GM19468 (cell line): ENCODE measurements around the gene DCAF10.
"Not testable (repeated sequence)": the region's sequence is repeated elsewhere in the genome, so short reads cannot be mapped to it uniquely, and the experiment has no call there.

Experiments used
- ATAC-seq: cut with Tn5 transposase; IDR thresholded peaks from one replicate; pipeline ENCODE4 v1.9.1; 2021; ENCODE audit warnings: mild to moderate bottlenecking, moderate library complexity, moderate number of reproducible peaks; ENCODE audit not compliant: unreplicated experiment; ENCODE audit errors: extremely low read depth

Gene DCAF10, protein sequence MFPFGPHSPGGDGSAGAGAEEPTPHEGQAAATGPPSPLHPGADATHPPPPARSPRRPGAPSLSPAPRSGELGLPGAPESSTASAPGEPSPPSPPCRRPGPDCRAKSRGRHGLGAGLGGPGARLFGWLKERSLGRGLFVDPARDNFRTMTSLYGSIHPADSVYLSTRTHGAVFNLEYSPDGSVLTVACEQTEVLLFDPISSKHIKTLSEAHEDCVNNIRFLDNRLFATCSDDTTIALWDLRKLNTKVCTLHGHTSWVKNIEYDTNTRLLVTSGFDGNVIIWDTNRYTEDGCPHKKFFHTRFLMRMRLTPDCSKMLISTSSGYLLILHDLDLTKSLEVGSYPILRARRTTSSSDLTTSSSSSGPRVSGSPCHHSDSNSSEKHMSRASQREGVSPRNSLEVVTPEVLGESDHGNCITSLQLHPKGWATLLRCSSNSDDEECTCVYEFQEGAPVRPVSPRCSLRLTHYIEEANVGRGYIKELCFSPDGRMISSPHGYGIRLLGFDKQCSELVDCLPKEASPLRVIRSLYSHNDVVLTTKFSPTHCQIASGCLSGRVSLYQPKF

DNA sequence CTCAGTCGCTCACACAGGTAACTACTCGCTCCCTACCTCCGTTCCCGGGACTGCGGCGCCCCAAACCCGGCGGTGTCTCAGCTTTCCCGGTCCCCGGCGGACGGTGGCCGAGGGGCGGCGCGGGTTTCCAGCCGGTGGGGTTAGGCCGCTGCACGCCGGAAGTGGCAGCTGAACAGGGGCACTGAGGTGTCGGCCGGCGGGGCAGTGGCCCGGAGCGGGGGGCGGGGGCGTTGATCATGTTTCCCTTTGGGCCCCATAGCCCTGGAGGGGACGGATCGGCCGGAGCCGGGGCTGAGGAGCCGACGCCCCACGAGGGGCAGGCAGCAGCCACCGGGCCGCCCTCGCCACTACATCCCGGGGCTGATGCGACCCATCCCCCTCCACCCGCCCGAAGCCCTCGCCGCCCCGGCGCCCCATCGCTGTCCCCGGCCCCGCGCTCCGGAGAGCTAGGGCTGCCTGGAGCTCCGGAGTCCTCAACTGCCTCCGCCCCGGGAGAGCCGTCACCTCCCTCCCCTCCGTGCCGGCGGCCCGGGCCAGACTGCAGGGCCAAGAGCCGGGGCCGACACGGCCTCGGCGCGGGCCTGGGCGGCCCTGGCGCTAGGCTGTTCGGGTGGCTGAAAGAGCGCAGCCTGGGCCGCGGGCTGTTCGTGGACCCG lies at the start of gene DCAF10:
DCAF10 (plus strand) TSS at position 167 of the 656 bp plus-strand sequence; CDS start at position 237, 70 bp downstream.
- ATAC-seq: peak; percentile 38

DNA sequence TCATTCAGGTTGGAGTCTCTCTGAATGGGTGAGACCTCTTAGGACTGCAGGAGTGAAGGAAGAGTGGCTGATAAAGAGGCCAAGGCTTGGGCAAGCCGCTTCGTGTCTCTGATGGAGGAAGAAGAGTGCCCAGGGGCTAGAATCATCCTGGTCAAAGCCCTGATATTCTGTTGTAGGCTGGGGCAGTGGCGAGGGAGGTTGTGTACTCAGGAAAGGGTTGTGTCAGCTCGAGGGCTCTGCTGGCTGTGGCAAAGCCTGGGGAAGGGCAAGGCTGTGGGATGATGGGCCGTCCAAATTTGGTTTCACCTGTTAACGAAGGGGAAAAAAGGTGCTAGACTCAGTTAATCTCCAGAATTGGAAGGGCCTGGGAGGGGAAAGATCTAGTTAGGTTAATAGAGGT lies 49.4 kb upstream of the DCAF10 start:
- no peak for ATAC-seq

DNA sequence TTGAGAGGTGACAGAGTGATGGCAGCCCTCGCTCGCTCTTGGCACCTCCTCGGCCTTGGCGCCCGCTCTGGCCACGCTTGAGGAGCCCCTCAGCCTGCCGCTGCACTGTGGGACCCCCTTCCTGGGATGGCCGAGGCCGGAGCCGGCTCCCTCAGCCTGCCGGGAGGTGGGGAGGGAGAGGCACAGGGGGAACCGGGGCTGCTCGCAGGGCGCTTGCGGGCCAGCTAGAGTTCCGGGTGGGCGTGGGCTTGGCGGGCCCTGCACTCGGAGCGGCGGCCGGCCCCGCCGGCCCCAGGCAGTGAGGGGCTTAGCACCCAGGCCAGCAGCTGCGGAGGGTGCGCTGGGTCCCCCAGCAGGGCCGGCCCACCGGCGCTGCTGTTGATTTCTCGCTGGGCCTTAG lies 48.9 kb upstream of the DCAF10 start:
- not testable (repeated sequence) for ATAC-seq

DNA sequence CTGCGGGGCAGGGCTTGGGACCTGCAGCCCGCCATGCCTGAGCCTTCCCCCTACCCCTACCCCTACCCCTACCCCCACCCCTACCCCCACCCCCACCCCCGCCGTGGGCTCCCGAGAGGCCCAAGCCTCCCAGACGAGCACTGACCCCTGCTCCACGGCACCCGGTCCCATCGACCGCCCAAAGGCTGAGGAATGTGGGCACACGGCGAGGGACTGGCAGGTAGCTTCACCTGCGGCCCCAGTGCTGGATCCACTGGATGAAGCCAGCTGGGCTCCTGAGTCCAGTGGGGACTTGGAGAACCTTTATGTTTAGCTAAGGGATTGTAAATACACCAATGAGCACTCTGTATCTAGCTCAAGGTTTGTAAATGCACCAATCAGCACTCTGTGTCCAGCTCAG lies 48.5 kb upstream of the DCAF10 start:
- ATAC-seq: not testable (repeated sequence)

DNA sequence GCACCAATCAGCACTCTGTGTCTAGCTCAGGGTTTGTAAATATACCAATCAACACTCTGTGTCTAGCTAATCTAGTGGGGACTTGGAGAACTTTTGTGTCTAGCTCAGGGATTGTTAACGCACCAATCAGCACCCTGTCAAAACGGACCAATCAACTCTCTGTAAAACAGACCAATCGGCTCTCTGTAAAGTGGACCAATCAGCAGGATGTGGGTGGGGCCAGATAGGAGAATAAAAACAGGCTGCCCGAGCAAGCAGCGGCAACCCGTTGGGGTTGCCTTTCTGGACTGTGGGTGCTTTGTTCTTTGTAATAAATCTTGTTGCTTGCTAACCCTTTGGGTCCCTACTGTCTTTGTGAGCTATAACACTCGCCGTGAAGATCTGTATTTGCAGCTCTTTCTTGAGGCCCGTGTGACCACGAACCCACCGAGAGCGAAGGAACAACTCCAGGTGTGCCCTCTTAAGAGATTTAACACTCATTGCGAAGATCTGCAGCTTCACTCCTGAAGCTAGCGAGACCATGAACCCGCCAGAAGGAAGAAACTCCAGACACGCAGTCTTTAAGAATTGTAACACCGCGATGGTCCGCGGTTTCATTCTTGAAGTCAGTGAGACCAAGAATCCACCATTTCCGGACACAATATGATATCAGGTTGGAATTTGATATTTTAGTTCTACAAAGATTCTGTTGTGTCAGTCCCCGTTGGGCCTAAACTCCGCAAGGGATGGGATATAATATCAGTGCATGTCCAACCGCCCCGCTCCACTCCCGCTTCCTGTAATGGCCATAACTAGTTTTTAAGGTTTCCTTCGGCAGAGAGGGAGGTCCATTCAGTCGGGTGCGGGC lies 47.7 kb upstream of the DCAF10 start:
- no peak for ATAC-seq

DNA sequence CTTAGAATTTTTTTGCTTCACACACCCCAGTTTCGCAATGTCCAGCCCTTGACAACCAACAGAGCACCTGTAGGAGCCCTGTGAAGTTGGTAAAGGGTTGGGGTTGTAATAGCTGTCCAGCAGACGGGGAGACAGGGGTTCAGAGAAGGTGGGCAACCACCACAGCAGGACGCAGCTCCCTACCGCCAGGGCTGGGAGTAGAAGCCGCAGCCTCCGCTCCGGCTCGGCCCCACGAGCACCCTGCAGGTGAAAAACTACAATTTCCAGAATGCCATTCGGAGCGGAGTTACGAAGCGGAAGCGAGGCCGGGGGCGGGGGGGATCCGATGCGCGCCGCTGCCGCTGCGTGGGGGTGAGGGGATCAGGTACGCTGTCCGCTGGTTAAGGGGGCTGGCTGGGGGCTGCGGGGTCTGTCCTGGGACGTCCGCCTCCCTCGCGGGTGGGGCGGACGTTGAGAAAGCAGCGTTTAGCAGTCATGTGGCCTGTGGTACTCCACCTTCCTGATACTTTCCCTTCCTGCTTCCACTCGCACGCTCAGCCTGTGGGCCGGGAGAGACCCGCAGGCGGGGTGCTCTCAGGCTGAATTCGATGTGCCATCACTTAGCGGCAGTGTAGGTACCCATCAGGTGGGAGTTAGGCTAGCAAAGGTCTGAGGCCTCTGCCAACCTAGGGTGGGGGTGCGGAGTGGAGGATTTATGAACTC lies 47.0 kb upstream of the DCAF10 start, which contains the start of gene TRMT10B:
TRMT10B (plus strand) TSS at position 317 of the 702 bp plus-strand sequence. CDS start 8,127 bp downstream, outside the sequence.
- ATAC-seq: peak; percentile 70

DNA sequence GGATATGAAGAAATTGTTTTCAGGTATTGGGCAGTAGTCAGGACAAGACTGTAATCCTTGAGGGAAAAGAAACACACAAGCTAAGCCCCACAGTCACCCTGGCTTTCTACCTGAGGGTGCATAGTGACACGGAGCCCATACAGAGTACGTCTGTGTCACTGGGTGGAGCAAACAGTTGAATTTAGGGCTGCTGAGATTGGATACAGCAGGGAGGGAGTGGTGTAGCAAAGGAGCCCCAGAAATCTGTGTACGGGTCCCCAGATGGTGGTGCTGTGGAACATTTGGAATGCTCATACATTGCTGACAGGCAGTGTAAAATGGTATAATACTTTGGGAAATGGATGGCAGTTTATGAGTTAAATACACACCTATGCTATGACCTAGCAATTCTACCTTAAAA lies 41.9 kb upstream of the DCAF10 start:
- ATAC-seq: no peak

DNA sequence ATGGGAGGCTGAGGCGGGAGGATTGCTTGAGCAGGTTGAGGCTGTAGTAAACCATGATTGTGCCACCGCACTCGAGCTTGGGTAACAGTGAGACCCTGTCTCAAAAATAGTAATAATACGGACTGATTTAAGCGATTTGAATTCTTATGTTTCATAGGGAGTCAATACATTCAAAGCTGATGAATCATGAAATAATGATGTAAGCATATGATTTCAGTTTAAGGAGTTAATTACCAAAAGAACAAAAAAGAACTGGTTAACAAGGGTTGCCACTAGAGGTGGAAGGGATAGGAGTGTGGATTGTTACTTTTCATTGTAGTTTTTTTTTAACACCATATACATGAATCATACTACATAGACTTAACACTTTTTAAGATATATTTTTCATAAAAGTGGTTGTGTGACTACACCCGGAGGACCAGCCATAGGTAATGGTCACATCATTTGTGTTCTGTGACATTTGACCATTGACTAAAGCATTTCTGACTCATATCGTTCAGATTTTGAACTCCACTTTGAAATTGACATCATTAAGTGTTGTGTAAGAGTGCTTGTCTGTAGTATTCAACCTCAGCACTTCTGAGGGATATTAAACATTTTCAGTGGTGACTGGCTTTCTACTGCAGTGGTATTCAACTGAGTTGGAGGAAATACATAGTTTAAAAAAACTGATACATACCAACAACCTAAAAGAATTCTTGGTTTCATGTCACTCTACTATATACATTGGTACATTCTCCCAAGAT lies 40.0 kb upstream of the DCAF10 start:
- ATAC-seq: no peak

DNA sequence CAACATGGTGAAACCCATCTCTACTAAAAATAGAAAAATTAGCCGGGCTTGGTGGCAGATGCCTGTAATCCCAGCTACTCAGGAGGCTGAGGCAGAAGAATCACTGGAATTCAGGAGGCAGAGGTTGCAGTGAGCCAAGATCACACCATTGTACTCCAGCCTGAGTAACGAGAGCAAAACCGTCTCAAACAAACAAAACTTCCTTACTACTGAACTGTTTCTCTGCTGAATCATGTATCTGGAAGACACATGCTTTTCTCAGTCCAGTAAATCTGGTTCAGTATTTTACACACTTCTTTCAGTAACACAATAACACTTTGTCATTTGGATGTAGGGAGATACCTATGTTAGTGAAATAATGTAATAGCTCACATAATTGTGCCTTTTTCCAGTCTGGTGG lies 39.1 kb upstream of the DCAF10 start:
- ATAC-seq: no peak

DNA sequence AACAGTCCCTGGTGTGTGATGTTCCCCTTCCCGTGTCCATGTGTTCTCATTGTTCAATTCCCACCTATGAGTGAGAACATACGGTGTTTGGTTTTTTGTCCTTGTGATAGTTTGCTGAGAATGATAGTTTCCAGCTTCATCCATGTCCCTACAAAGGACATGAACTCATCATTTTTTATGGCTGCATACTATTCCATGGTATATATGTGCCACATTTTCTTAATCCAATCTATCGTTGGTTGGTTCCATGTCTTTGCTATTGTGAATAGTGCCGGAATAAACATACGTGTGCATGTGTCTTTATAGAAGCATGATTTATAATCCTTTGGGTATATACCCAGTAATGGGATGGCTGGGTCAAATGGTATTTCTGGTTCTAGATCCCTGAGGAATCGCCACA lies 35.3 kb upstream of the DCAF10 start:
- ATAC-seq: not testable (repeated sequence)

DNA sequence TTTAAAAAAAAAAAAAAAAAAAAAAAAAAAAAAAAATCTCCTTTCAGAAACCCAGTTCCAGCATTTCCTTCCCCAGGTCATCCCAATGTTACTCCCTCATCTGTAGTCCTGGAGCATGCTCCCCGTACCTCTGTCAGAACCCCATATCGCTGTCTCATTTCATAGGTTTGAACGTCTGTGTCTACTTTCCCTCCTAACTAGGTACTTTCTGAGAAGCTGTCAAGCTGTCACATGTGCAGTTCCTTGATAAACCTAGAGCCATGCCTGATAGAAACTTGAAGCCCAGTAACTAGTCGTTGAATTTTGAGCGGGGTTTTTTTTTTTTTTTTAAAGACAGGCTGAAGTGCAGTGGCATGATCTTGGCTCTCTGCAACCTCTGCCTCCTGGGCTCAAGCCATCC lies 31.3 kb upstream of the DCAF10 start:
- no peak for ATAC-seq

DNA sequence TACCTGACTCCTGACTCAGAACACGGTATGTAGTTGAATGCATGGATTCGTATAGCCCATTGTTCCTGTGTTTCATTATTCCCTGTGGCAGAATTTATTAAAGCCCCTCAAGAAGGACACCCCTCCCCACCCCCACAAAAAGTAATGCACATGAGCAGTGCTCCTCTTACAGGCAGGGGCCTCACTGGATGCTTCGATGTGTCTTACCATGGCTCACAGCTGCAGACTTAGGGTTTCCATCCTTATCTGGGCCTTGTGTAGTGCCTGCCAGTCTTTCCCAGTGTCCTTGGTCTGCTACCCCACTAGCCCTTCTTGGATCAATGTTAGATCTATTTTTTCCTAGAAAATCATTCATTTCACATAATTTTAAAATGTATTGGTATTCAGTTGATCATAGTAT lies 30.6 kb upstream of the DCAF10 start:
- no peak for ATAC-seq

DNA sequence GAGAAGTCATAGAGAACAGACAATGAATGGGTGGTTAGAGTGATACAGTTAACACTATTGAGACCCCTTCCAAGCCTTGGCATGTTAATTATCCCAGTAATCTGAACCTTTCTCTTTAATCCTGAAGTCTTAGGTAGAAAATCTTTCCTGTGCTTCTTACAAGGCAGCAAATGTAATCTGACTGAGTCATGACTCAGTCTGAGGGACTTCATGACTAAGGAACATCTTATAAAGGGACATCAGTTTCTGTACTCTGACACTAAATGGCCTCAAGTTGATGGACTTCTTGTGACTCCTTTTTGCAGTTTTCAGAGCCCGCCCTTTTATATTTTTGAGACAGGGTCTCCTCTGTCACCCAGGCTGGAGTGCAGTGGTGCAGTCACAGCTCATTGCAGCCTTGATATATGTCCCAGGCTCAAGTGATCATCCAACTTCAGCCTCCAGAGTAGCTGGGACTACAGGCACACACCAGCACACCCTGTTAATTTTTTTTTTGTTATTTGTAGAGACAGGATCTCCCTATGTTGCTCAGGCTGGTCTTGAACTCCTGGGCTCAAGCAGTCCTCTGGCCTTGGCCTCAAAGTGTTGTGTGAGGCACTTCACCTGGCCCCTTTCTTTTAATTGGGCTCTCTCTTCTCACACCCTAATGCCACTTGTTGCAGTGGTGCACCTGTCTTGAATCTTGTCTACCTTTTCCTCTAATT lies 25.2 kb upstream of the DCAF10 start:
- no peak for ATAC-seq

DNA sequence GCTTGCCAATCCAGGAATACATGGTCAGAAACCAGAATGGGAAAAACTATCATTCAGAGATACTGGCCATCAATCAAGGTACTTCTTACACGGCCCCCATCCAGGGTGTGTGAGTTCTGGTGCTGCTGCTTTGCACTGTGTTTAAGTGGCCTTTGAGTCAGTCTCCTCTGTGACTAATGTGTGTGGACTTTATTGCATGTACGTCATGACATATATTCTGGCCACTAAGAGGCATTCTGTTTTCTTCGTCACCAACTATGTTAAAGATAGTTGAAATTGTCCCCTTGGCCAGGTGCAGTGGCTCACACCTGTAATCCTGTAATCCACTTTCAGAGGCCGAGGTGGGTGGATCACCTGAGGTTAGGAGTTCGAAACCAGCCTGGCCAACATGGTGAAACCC lies 24.3 kb upstream of the DCAF10 start:
- no peak for ATAC-seq

DNA sequence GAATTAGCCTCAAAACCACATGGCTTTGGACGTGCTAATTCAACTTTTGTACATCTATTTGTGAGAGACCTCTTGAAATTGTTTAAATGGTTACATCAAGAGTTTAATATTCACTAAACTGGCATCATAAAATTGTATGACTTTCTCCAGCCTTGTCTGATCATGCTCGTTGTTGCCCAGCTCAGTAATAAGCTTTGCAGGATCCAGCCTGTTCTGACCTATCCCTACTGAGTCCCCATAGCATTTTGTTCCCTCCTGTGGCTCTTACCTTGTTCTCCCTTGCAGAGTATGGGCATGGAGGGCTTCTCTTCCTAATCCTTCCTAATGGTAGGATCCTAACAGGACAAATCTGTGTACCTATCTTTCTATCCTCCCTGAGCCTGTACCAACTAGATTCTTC lies 22.1 kb upstream of the DCAF10 start:
- ATAC-seq: no peak

DNA sequence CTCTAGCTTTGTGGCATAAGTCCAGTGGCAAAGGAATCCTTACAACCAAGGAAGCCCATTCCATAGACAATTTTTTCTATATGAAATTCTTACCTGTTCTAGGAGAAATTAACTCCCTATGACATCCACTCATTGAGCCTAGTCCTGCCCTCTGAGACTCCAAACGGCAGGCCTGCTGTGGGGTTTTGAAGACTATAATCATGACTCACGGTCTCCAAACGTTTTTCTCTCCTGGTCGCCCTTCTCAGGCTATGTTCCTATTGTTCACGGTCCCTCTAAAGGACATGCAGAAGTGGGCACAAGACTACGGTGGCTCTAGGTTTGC lies 16.3 kb upstream of the DCAF10 start:
- ATAC-seq: no peak

DNA sequence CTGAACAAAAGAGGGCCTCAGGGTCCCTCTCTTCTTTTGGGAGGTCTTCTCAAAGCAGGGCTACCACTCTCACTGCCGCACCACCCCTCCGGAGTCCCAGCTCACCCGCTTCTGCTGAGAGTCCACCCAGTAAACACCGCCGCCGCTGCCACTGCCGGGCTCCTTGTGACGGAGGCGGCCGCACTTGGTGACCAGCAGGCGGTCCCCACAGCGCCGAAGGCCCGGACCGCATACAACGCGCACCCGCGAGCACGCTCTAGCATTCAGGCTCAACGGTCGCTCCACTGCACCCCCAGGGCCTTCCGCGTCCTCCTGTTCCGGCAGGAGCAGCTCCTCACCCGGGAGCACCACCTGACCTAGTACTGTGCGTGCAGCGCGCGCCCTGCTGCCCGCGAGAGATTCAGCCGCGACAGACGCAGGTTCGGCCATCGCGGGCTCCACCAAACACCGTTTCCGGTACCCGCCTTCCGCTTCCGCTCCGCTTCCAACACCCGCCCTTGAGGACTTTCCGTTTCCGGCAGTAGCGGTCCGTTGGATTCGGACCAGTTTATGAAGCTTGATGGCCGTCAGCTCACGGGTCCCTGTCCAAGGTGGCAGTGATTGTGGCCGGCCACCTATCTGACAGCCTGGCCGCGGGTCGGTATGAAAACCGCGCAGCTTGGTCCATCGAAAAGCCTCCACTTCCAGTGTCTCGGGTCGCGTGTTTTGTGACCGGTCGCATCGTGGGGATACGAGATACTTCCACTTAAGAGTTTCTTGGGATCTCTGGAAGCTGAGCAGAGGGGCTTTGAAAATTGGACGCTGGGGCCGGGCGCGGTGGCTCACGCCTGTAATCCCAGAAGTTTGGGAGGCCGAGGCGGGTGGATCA lies 15.7 kb upstream of the DCAF10 start, which contains the start of gene EXOSC3:
EXOSC3 (minus strand) TSS at position 449 of the 868 bp plus-strand sequence; CDS start at position 429, 20 bp downstream.
- peak; percentile 79 for ATAC-seq

DNA sequence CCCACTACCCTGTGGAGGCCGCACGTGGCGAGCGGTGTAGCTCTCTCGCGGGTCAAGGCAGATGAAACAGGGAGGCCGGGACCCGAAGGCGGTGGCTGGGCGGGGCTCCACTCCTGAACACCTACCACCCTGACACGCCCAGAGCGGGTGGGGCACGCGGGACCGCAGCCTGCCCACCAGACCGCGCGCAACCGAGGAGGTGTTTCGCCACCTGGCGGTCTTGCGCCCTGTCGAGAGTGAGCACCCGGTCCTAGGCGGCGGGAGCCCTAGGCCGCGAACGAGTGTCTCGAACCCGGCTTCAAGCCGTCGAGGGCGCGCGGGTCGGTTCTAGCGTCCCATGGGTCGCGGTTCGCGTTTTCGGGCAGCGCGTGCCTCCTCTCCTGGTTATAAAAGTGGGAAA lies 13.5 kb upstream of the DCAF10 start:
- ATAC-seq: no peak
